HG03045 (cell line): ENCODE data around the gene SRRD.

Source experiments
- ATAC-seq: cut with Tn5 transposase; IDR thresholded peaks from one replicate; pipeline ENCODE4 v1.9.1; 2021; ENCODE audit warnings: mild to moderate bottlenecking, moderate library complexity; ENCODE audit not compliant: unreplicated experiment

Gene SRRD

DNA sequence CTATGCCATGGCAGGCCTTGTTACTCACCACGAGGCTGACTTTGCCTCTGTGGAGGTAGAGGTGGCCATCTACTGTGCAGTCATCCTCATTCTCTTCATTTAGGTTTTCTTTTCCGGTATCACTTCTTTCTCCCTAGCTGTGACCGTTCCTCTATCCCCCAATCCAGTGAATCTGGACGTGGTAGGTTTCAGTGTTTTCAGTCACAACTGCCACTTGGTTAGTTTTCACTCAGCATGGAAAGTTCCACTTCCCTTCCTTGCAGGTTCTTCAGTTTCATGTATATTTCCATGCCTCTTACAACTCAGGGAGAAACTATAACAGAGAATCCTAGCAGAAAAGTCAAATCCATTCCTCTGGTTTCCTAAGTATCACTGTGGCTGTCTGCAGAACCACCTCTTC, 2.0 kb upstream of the SRRD start:
- ATAC-seq: no peak

DNA sequence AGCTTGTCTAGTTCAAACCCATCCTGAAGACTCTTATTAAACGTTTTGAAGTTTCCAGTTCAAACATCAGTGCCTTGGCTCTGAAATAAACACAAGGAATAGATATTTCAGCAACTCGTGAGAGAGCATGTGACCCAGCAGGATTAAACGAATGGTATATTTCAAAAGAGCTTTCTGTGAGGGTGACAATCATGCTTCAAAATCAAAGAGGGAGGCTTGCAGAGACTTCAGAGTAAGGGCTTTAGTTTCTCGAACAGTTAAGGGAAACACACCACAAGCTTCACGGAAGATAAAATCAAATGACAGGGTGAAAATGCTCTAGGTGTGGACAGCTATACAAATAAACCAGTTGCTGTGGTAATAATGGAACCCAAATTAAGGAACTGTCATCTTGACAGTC, 1.5 kb upstream of the SRRD start:
- no peak for ATAC-seq

GRCh38 chr22:26483043-26483438, 636 bp upstream of the SRRD start:
- ATAC-seq: no peak

DNA sequence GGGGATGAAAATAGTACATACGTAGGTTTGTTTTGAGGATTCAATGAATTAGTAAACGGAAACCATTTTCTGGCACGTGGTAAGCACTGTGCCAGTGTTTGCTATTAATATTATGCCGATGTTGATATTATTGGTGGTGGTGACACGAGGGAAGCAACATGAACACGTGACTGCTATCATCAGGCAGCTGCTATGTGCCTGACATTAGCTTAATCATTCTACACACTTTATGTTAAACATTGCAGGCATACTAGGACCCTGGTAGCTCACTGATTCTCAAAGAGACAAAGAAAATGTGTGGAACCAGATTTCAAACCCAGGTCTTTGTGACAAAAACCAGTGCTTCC, 656 bp downstream of the SRRD start:
- ATAC-seq: no peak

DNA sequence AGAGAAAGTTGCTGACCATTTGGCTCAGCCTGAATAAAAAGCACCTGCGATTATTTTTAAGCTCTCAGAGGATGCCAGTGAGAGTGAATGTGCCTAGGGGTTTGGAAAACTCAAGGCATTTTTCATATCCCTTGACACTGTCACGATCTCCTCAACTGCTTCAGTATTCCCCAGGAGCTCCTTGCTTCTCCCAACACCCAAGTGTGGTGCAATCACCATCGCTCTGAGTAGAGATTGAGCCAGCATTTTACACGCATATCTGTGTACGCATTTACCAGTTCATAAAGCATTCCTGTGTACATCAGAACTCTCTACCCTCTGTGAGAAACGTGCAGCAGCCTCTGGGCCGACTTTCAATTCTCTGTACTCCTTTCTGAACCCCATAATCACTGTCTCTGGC, 1.3 kb downstream of the SRRD start:
- no peak for ATAC-seq

GRCh38 chr22:26485806-26486390, 2.2 kb downstream of the SRRD start:
- no peak for ATAC-seq

DNA sequence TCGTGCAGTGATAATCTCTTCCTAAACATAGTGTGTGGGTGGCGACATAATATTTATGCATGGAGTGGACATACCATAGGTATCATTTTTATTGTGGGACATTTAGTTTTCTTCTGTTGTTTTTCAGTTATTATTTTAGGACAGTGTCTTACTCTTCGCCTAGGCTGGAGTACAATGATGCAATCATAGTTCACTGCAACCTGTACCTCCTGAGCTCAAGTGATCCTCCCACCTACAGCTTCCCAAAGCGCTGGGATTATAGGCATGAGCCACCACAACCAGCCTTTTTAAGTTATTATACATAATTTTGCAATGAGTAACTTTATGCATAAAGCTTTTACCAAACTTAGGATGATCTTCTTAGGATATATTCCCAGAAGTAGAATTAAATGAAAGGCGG, 2.7 kb downstream of the SRRD start:
- ATAC-seq: no peak

DNA sequence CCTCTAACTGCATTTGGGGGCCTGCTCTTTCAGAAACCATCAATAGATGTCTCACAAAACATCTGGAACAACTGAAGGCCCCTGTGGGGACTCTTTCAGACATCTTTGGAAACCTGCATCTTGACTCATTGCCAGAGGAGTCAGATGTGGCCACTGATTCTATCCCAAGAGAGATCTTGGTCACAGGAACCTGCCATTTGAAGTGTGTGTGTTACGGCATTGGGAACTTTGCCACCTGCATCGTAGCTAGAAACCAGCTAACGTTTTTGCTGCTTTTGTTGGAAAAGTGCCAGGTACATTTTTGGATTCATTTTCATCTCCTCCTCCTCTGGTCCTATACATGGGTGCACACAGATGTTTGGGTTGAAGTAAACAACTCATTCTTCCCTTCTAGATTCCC, 4.3 kb downstream of the SRRD start:
- no peak for ATAC-seq

- ATAC-seq: no peak
Measured at GRCh38 chr22:26489447-26490036, 5.9 kb downstream of the SRRD start.

- no peak for ATAC-seq
Measured at GRCh38 chr22:26492220-26492619, 8.5 kb downstream of the SRRD start.

DNA sequence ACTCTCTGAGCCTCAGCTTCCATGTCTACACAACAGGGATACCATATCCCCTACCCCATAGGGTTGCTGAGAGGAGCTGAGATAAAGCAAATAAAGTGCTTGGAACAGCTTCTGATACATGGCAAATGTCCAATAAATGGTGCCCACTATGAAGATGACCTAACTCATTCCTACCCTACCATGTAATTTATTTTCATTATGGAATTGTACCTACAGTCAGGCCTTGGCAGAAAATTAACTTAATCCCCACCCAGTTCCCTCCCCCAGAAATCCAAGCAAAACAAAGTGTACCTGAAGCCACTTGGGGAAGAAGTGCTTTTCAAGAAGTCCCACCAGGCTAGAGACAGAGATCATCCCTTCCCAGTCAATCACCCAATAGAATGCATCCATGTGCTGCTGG, 10.8 kb downstream of the SRRD start:
- no peak for ATAC-seq

DNA sequence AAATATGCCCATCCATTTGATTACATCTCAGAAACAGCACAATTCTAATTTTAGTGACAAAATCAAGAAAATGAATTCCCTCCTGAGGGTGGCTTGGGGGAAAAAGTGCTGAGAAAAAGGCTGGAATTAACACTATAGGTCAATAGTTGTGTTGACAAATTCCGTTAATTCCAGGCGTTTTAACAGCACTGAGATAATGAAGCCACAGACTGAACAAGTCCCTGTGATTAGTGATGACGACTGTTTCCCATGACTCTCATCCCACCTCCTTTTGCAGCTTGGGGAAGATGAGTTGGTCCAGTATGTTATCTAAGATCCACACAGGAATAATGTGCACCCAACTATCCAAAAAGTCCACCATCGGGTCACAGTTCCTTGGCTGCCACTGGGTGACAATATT, 12.8 kb downstream of the SRRD start:
- ATAC-seq: no peak

DNA sequence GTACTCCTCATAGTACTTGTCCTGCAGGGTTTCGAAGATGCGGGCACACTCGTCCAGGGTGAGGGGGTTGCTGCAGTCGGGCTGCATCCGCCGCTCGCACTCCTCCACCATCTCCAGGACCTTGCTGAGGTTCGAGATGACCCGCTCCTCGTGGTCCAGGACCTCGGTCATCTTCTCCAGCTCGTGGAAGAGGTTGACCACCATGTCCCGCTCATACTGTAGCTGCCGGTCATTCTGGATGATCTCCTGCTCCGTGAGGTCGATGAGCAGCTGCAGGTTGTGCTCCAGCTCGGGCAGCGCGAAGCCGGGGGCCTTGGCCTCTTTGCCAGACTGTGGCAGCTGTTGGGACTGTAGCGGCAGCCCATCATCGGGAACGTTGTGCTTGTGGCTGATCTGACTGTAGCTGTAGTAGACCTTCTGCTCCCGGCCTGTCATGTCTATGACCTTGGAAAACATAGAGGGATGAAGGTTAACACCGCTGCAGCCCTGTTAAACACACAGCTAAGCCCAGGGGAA, 15.6 kb downstream of the SRRD start:
- ATAC-seq: no peak

DNA sequence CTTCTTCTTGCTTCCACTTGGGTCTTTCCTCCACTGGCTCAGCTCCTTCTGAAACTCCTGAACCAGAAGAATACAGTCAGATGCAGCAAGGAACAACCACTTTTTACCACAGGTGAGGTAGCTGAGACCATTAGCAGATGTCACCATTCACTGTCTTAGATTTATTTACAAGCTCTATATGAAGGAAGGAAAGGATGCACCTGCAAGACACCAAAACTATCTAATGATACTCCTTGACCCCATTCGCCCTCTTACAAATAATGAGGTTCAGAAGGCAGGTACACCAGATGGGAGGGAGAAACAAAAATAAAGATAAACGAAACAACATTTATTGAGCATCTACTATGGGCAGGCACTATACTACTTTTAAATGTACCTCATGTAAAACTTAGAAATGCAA, 18.3 kb downstream of the SRRD start:
- no peak for ATAC-seq

DNA sequence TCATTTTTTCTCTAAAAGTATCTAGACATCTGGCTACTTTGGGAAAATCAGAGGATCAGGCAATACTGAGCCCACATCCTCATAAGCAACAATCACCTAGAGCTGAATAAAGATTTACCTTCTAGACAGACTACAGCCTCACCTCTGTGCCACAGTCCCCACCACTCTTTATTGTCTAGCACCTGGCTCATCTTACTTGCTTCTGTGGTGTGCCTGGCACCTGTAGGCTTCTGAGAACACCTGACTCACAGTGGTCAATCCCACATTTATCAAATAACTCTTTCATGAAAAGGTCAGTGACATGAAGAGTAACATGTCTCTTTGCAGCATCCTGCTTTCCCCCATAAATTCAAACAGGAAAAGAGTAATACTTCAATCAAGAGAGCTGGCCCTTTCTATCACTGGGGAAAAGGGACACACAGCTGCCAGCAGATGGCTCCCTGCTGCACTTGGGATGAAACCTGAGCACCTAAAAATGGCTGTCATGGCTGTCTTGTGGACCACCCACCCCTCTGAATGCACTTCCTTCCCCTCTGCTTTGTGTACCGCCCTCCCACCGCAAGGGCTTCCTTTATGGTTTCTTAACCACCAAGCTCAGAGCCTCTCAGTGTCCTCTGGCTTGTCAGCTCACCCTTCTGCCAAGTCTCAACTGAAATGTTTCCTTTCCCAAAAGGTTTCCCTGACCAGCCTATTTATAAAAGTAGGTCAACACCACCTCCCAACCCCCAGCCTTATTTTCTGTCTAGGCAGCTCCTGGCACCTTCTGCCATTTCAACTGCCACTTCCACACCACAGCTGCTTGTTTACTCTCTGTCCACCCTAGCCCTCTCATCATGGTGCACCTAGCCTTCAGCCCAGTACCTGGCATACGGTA, 19.2 kb downstream of the SRRD start:
- ATAC-seq: no peak

DNA sequence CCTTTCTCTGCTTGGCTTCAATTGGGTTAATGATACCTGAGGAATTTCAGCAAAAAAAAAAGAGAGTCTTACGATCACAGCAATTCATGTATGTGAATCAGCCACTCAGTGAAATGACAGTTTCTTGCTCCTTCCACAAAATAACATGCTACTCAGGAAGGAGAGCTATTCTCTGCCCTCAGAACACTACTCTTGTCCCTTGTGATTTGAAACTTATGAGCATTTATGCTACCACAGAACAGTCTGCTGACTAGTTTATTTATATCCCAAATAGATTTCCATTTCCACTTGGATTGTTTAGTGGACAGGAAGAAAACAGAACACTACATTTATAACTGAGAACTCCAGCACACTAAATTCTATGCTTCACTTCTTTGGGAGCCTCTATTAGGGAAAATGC, 20.1 kb downstream of the SRRD start:
- ATAC-seq: no peak

- no peak for ATAC-seq
Measured at GRCh38 chr22:26508148-26508547, 24.5 kb downstream of the SRRD start.

- ATAC-seq: peak; percentile 89
Measured at GRCh38 chr22:26512149-26512793, 28.6 kb downstream of the SRRD start, which contains the start of gene TFIP11. Gene TFIP11 (minus strand): TSS chr22:26512473. CDS start chr22:26510272, 2,201 bp downstream.

- ATAC-seq: no peak
Measured at GRCh38 chr22:26513838-26514237, 30.2 kb downstream of the SRRD start.

DNA sequence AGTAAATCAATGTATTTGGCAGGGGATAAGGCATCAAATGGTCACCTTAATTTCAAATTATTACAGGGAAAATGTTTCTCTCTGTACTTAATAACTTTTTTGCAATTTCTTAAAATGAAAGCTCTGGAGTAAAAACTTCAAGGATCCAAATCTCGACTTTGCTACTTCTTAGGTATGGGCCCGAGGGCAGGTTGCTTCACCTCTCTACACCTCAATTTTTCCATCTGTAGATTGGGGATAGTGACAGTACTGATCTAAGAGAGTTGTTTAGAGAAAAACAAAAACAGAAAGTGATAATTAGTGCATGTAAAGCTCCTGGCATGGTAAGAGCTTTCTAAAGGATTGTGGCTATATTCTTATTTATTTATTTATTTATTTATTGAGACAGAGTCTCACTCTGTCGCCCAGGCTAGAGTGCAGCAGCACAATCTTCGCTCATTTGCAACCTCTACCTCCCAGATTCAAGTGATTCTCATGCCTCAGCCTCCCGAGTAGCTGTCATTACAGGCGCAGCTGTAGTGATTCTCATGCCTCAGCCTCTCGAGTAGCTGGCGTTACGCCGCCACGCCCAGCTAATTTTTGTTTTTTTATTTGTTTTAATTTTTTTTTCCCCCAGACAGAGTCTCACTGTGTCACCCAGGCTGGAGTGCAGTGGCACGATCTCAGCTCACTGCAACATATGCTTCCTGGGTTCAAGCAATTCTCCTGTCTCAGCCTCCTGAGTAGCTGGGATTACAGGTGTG, 30.9 kb downstream of the SRRD start:
- ATAC-seq: no peak

DNA sequence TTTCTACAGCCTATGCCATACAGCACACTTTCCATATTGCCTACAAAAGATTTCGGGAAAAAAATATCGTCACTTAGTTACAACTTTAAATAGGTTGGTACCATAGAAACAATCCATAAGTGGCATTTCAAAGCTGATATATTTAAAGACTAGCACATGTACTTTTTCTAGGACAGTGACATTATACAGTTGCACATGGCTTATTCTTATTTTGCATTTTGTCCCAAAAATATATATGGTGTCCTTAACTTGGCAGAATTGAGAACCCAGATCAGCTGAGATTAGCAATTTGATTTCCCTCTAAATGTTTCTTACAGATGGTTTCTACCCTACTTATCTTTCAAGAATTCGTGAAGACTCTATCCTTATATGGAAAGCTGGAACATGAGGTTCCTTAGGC, 32.3 kb downstream of the SRRD start:
- no peak for ATAC-seq
